ENCODE measurements around the gene RAB37.

RAB37 gene

GRCh38 chr17:74786431-74787055, 49.5 kb downstream of the RAB37 start:
- TF ChIP-seq GABPA (IDR thresholded peaks at IDR 0.05; ENCODE audit: low read depth), result no peak
- TF ChIP-seq POLR2AphosphoS5 (IDR thresholded peaks at IDR 0.05; ENCODE audit: low read depth), result no peak
- TF ChIP-seq CTCF (IDR thresholded peaks at IDR 0.05; ENCODE audit: insufficient read depth, low read length), result no peak
- no peak for TF ChIP-seq SPI1 (IDR thresholded peaks at IDR 0.05; ENCODE audit: borderline replicate concordance, low read depth)
- TF ChIP-seq REST (IDR thresholded peaks at IDR 0.05; ENCODE audit: insufficient replicate concordance, low read depth), result no peak
- DNase-seq (ENCODE audit: low read depth in 1 of 2, low spot score in 1 of 2), result no peak
- Histone ChIP-seq H3K4me3 (replicated peaks; ENCODE audit: insufficient read depth, low read length) (no peak overlapping the region), H3K27me3 (ENCODE audit: insufficient read depth, poor library complexity, severe bottlenecking) (no peaks in the 10 kb centered on the region), H3K27ac (replicated peaks) (no peak overlapping the region)

- TF ChIP-seq SPI1 (IDR thresholded peaks at IDR 0.05; ENCODE audit: borderline replicate concordance, low read depth), result peak; percentile 94
- TF ChIP-seq GABPA (IDR thresholded peaks at IDR 0.05; ENCODE audit: low read depth), result no peak
- DNase-seq (ENCODE audit: low read depth in 1 of 2, low spot score in 1 of 2), result peak in 1 of 2 experiments; percentile 45
- peak overlapping the region; percentile 16; the same call in 1 of the 2 replicates for H3K27ac ChIP-seq (replicated peaks)
- no peak overlapping the region for H3K4me3 ChIP-seq (replicated peaks; ENCODE audit: insufficient read depth, low read length)
- no peaks in the 10 kb centered on the region for H3K27me3 ChIP-seq (ENCODE audit: insufficient read depth, poor library complexity, severe bottlenecking)
These were observed 53.4 kb downstream of the RAB37 start for GRCh38 chr17:74790161-74791058.

- Histone ChIP-seq H3K4me3 (replicated peaks; ENCODE audit: insufficient read depth, low read length) (no peak overlapping the region), H3K27me3 (ENCODE audit: insufficient read depth, poor library complexity, severe bottlenecking) (no peaks in the 10 kb centered on the region)
- TF ChIP-seq REST (IDR thresholded peaks at IDR 0.05; ENCODE audit: insufficient replicate concordance, low read depth) (no peak), SPI1 (IDR thresholded peaks at IDR 0.05; ENCODE audit: borderline replicate concordance, low read depth) (no peak), POLR2AphosphoS5 (IDR thresholded peaks at IDR 0.05; ENCODE audit: low read depth) (no peak), GABPA (IDR thresholded peaks at IDR 0.05; ENCODE audit: low read depth) (no peak), CTCF (IDR thresholded peaks at IDR 0.05; ENCODE audit: insufficient read depth, low read length) (no peak)
These were observed 55.6 kb downstream of the RAB37 start for GRCh38 chr17:74792586-74793105.

More at GRCh38 chr17:74792586-74793105, 55.6 kb downstream of the RAB37 start:
- no peak for DNase-seq (ENCODE audit: low read depth in 1 of 2, low spot score in 1 of 2)
- no peak overlapping the region for H3K27ac ChIP-seq (replicated peaks)

Measured in HL-60 (cell line).